H9 (cell line): ENCODE results near the gene EFNA3. TPM values are rescaled to one million over a fixed set of nuclear protein-coding genes. Genes with fewer than 3 reads are reported as not detected.

Experiments
- DNase-seq: peaks from one replicate; pipeline ENCODE4 v3.0.0-alpha.2; 2017
- H2AFZ ChIP-seq: one replicate; pipeline ENCODE4 v1.6.1; 2013; ENCODE audit warnings: mild to moderate bottlenecking, low read length, control low read depth, moderate library complexity
- H2AK5ac ChIP-seq: 2 replicates; pipeline ENCODE4 v1.6.1; 2013; ENCODE audit warnings: low read length, control low read depth, mixed read lengths; ENCODE audit not compliant: insufficient read length
- H2BK120ac ChIP-seq: one replicate; pipeline ENCODE4 v1.6.1; 2013; ENCODE audit warnings: low read depth, mild to moderate bottlenecking, low read length, control low read depth, inconsistent platforms; ENCODE audit not compliant: poor library complexity, severe bottlenecking
- H2BK12ac ChIP-seq: 2 replicates; pipeline ENCODE4 v1.6.1; 2013; ENCODE audit warnings: low read length, control low read depth, mixed read lengths, low read depth; ENCODE audit not compliant: insufficient read length
- H2BK15ac ChIP-seq: 2 replicates; pipeline ENCODE4 v1.6.1; 2013; ENCODE audit warnings: low read depth, low read length, control low read depth
- H2BK20ac ChIP-seq: one replicate; pipeline ENCODE4 v1.6.1; 2013; ENCODE audit warnings: low read depth, mild to moderate bottlenecking, low read length, control low read depth, inconsistent platforms; ENCODE audit not compliant: poor library complexity, severe bottlenecking
- H2BK5ac ChIP-seq: 2 replicates; pipeline ENCODE4 v1.6.1; 2013; ENCODE audit warnings: low read length, control low read depth, mixed read lengths; ENCODE audit not compliant: insufficient read length
- H3K14ac ChIP-seq: 2 replicates; pipeline ENCODE4 v1.6.1; 2013; ENCODE audit warnings: low read length, control low read depth; ENCODE audit not compliant: insufficient read depth
- H3K18ac ChIP-seq: 2 replicates; pipeline ENCODE4 v1.6.1; 2013; ENCODE audit warnings: low read depth, mild to moderate bottlenecking, mixed read lengths, low read length, control low read depth; ENCODE audit not compliant: insufficient read length
- H3K23ac ChIP-seq: 2 replicates; pipeline ENCODE4 v1.6.1; 2013; ENCODE audit warnings: low read length, control low read depth, mixed read lengths, low read depth; ENCODE audit not compliant: insufficient read length
- H3K23me2 ChIP-seq: 2 replicates; pipeline ENCODE4 v1.6.1; 2013; ENCODE audit warnings: low read depth, mild to moderate bottlenecking, mixed read lengths, low read length, control low read depth; ENCODE audit not compliant: insufficient read length, poor library complexity, severe bottlenecking
- H3K27ac ChIP-seq: 2 replicates; pipeline ENCODE4 v1.5.1; 2013; ENCODE audit warnings: low read length, control low read depth, mixed read lengths, low read depth; ENCODE audit not compliant: insufficient read length
- H3K27me3 ChIP-seq: 2 replicates; pipeline ENCODE4 v1.6.1; 2013; ENCODE audit warnings: low read length, control low read depth, inconsistent platforms; ENCODE audit not compliant: insufficient read depth
- H3K4ac ChIP-seq: 2 replicates; pipeline ENCODE4 v1.6.1; 2013; ENCODE audit warnings: low read depth, mild to moderate bottlenecking, control low read depth, inconsistent platforms, low read length, moderate library complexity
- H3K4me1 ChIP-seq: 2 replicates; pipeline ENCODE4 v1.6.1; 2013; ENCODE audit warnings: low read length, control low read depth, inconsistent platforms; ENCODE audit not compliant: insufficient read depth
- H3K4me2 ChIP-seq: 2 replicates; pipeline ENCODE4 v1.6.1; 2013; ENCODE audit warnings: low read length, control low read depth, mixed read lengths; ENCODE audit not compliant: insufficient read length, insufficient read depth
- H3K56ac ChIP-seq: 2 replicates; pipeline ENCODE4 v1.6.1; 2013; ENCODE audit warnings: low read depth, mild to moderate bottlenecking, mixed read lengths, low read length, control low read depth; ENCODE audit not compliant: insufficient read length
- H3K79me1 ChIP-seq: 2 replicates; pipeline ENCODE4 v1.6.1; 2013; ENCODE audit warnings: low read depth, mild to moderate bottlenecking, moderate library complexity, low read length, control low read depth, inconsistent platforms; ENCODE audit not compliant: insufficient read depth, poor library complexity, severe bottlenecking
- H3K79me2 ChIP-seq: 2 replicates; pipeline ENCODE4 v1.6.1; 2013; ENCODE audit warnings: low read length, control low read depth, inconsistent platforms; ENCODE audit not compliant: insufficient read depth
- H3K9ac ChIP-seq: 2 replicates; pipeline ENCODE4 v1.6.1; 2013; ENCODE audit warnings: low read length, control low read depth, mixed read lengths; ENCODE audit not compliant: insufficient read length; ENCODE audit errors: extremely low read depth
- H3K9me3 ChIP-seq: one replicate; pipeline ENCODE4 v1.6.1; 2013; ENCODE audit warnings: low read depth, low read length, inconsistent platforms; ENCODE audit not compliant: control insufficient read depth
- H3T11ph ChIP-seq: one replicate; pipeline ENCODE4 v1.6.1; 2013; ENCODE audit warnings: mild to moderate bottlenecking, low read length, control low read depth, inconsistent platforms
- H4K20me1 ChIP-seq: one replicate; pipeline ENCODE4 v1.6.1; 2013; ENCODE audit not compliant: control insufficient read depth, insufficient read length, insufficient read depth
- H4K5ac ChIP-seq: 2 replicates; pipeline ENCODE4 v1.6.1; 2013; ENCODE audit warnings: low read depth, mild to moderate bottlenecking, mixed read lengths, low read length, control low read depth; ENCODE audit not compliant: insufficient read length
- H4K8ac ChIP-seq: replicated peaks from 2 replicates; pipeline ENCODE4 v1.6.1; 2013; ENCODE audit warnings: low read length, control low read depth, mixed read lengths, low read depth; ENCODE audit not compliant: insufficient read length
- H4K91ac ChIP-seq: 2 replicates; pipeline ENCODE4 v1.6.1; 2013; ENCODE audit warnings: low read depth, mild to moderate bottlenecking, moderate library complexity, mixed read lengths, low read length, control low read depth; ENCODE audit not compliant: insufficient read length
- H3K27ac Mint-ChIP-seq, 3 experiments: 2 replicates in 2 of 3; 3 replicates in 1 of 3; pipeline ENCODE4 v1.8.0; 2020 to 2021; ENCODE audit warnings: mixed read lengths in 3 of 3, mild to moderate bottlenecking in 1 of 3, moderate library complexity in 1 of 3
- H3K27me3 Mint-ChIP-seq: 2 replicates; pipeline ENCODE4 v1.8.0; 2021; ENCODE audit warnings: low read depth, mild to moderate bottlenecking, moderate library complexity, mixed read lengths
- H3K36me3 Mint-ChIP-seq, 3 experiments: 2 replicates in 2 of 3; 3 replicates in 1 of 3; pipeline ENCODE4 v1.8.0; 2020 to 2021; ENCODE audit warnings: low read depth in 3 of 3, mixed read lengths in 3 of 3; ENCODE audit not compliant: insufficient read depth in 1 of 3
- H3K4me1 Mint-ChIP-seq, 2 experiments: 2 replicates each; pipeline ENCODE4 v1.8.0; 2020; ENCODE audit warnings: mixed read lengths in 2 of 2
- H3K4me3 Mint-ChIP-seq, 2 experiments: 2 replicates in 1 of 2; 3 replicates in 1 of 2; pipeline ENCODE4 v1.8.0; 2020 to 2021; ENCODE audit warnings: mild to moderate bottlenecking in 2 of 2, mixed read lengths in 2 of 2, moderate library complexity in 1 of 2
- H3K9me3 Mint-ChIP-seq, 2 experiments: 2 replicates in 1 of 2; 3 replicates in 1 of 2; pipeline ENCODE4 v1.8.0; 2020; ENCODE audit warnings: mild to moderate bottlenecking in 2 of 2, mixed read lengths in 2 of 2, moderate library complexity in 1 of 2
- WGBS: extraction: QIAGEN DNeasy Blood & Tissue Kit; methylation state at CpG from one replicate; pipeline ENCODE4 v1.1.7; 2013; ENCODE audit warnings: missing lambda C conversion rate, low lambda C conversion rate, mixed read lengths; ENCODE audit not compliant: insufficient read length; ENCODE audit errors: extremely low coverage; 5-methylcytosine and 5-hydroxymethylcytosine counted together
- total RNA-seq: library from RNA; stranded (reverse); gene quantifications from 2 replicates; pipeline ENCODE4 v1.2.1, GENCODE V29; 2021
- TF ChIP-seq, protein P1 (sequence below): fragments of 200-600 bp; sonication (generic); conservative IDR thresholded peaks from 3 replicates; pipeline ENCODE4 v1.8.0; 2021; ENCODE audit warnings: antibody characterized with exemption, mild to moderate bottlenecking

The EFNA3 gene
- total RNA-seq, 1 experiment from 2014 or later, result 3.9 TPM

DNA sequence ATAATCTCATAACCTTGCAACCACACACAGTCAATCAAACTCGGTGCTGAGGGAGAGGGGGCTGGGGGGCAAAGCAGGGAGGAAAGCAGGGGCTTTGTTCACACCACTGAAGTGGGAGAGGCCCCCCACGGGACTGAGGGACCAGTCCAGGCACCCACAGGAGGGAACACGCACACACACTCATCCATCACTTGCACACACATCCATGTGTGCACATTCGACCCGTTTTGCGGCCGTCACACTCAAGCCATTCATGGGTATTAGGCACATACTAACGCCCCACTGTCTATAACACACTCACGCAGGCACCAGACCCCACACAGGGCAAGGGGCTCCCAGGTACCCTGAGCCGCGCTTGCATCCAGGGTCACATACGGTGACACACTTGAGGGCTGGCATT is 14.0 kb downstream of the EFNA3 start:
- Histone ChIP-seq H3K4me1 (no peaks in the 10 kb centered on the region), H3K79me2 (no peaks in the 10 kb centered on the region), H3K14ac (no peak overlapping the region), H2BK20ac (no peak overlapping the region), H3K79me1 (no peaks in the 10 kb centered on the region), H4K20me1 (no peaks in the 10 kb centered on the region), H3K23ac (no peak overlapping the region), H3K9ac (no peak overlapping the region), H2BK15ac (no peak overlapping the region), H4K5ac (no peak overlapping the region), H2AFZ (no peak overlapping the region), H2BK12ac (no peak overlapping the region), H3K23me2 (peaks cover 6% of the 10 kb centered on the region), H3K27ac (no peak overlapping the region), H4K8ac (no peak overlapping the region), H4K91ac (no peak overlapping the region), H3K4me2 (no peak overlapping the region), H2BK120ac (no peak overlapping the region), H2AK5ac (no peak overlapping the region), H3K18ac (no peak overlapping the region), H3K4ac (no peak overlapping the region), H3K56ac (no peak overlapping the region), H3K9me3 (no peaks in the 10 kb centered on the region), H3T11ph (no peak overlapping the region), H2BK5ac (no peak overlapping the region), H3K27me3 (peaks cover 2% of the 10 kb centered on the region; the same call in 1 of the 2 replicates)
- H3K4me1 Mint-ChIP-seq, result peaks cover 17 to 25% of the 10 kb centered on the region in 2 experiments
- peaks cover 55% of the 10 kb centered on the region for H3K27me3 Mint-ChIP-seq
- WGBS, result no CpG with 5 or more reads among the region's 12 CpGs
- H3K27ac Mint-ChIP-seq, result no peak overlapping the region
- no peaks in the 10 kb centered on the region; a peak in 1 of 5 replicates for H3K9me3 Mint-ChIP-seq
- H3K36me3 Mint-ChIP-seq, result no peaks in the 10 kb centered on the region
- DNase-seq, result no peak
- TF ChIP-seq, protein P1, sequence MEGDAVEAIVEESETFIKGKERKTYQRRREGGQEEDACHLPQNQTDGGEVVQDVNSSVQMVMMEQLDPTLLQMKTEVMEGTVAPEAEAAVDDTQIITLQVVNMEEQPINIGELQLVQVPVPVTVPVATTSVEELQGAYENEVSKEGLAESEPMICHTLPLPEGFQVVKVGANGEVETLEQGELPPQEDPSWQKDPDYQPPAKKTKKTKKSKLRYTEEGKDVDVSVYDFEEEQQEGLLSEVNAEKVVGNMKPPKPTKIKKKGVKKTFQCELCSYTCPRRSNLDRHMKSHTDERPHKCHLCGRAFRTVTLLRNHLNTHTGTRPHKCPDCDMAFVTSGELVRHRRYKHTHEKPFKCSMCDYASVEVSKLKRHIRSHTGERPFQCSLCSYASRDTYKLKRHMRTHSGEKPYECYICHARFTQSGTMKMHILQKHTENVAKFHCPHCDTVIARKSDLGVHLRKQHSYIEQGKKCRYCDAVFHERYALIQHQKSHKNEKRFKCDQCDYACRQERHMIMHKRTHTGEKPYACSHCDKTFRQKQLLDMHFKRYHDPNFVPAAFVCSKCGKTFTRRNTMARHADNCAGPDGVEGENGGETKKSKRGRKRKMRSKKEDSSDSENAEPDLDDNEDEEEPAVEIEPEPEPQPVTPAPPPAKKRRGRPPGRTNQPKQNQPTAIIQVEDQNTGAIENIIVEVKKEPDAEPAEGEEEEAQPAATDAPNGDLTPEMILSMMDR, result no peak
- no peak overlapping the region for H3K4me3 Mint-ChIP-seq
